GM19238 (cell line): Measurements from ENCODE around the gene FBXW12.

Experiments used
- DNase-seq: peaks from one replicate; pipeline ENCODE4 v3.0.0; 2011; ENCODE audit warnings: low spot score; ENCODE audit not compliant: insufficient read length

The FBXW12 gene

GRCh38 chr3:48422272-48422671 is 50.3 kb downstream of the FBXW12 start:
- DNase-seq, result no peak

- no peak for DNase-seq
Observed at GRCh38 chr3:48422681-48423080, 50.7 kb downstream of the FBXW12 start.

GRCh38 chr3:48423241-48423882 is 51.3 kb downstream of the FBXW12 start:
- no peak for DNase-seq

- no peak for DNase-seq
Observed at GRCh38 chr3:48423883-48424695, 52.1 kb downstream of the FBXW12 start.

- DNase-seq, result no peak
Observed at GRCh38 chr3:48425281-48425812, 53.3 kb downstream of the FBXW12 start.

DNA sequence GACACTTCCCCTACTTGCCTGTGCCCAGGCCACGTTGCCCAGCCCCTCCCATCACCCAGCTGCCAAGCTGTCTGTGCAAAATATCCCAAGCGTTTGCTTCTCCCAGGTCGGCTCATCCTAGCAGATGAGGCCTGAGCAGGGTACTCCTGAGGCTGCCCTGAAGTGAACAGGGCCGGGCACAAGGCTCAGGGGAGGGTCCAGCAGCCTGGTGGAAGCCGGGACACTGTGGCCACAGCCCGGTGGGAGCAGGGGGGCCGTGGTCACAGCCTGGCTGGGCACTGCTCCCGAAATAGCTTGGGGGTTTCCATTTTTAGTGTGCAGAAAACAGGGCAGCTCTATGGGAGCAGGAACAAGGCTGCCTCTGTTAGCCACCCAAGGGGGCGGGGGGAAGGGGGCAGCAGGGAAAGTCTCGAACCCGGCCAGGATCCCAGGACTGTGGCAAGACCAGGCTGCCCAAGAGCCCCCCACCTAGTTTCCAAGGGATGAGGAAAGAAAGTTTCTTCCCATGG is 54.4 kb downstream of the FBXW12 start:
- no peak for DNase-seq

DNA sequence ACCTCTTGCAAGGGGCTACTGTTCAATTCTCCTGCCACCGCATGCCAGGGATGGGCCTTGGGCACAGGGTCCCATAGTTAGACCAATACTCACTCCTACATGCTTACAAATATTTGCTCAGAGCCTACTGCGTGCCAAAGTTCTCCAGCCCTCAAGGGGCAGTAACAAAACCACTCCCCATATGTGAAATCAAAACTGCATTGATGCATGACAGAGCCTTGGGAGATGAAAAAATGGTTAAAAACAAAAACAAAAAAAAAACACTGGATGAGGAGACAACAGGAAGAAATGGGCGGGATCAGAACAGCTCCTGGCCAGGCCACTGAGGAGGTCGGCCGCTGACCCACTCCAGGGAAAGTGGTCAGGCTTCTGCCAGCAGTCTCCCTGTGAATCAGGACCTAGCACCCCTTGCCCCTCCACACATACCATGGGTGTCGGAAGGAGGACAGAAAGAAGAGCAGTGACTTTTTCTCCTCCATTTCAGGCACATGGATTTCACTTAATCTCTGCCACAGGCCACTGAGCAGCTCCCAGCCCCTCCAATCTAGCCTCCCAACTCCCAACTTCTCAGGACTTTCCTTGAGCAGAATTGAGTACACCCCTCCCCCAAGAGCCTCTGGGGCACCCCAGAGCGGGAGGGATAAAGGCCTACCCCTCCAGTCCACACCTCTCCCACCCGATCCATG is 55.1 kb downstream of the FBXW12 start:
- no peak for DNase-seq

- DNase-seq, result no peak
Observed at GRCh38 chr3:48427630-48427962, 55.6 kb downstream of the FBXW12 start.

GRCh38 chr3:48428088-48428571 is 56.1 kb downstream of the FBXW12 start:
- DNase-seq, result no peak

GRCh38 chr3:48428572-48429316 is 56.7 kb downstream of the FBXW12 start:
- no peak for DNase-seq

GRCh38 chr3:48429317-48429959 is 57.4 kb downstream of the FBXW12 start:
- DNase-seq, result peak; percentile 81

GRCh38 chr3:48429960-48430707 is 58.1 kb downstream of the FBXW12 start, which contains the start of gene PLXNB1:
Gene PLXNB1, minus strand, starts transcription at chr3:48430086. Its CDS starts 5,475 bp downstream, at chr3:48424611.
- no peak for DNase-seq

GRCh38 chr3:48430708-48431101 is 58.7 kb downstream of the FBXW12 start:
- DNase-seq, result no peak

- no peak for DNase-seq
Observed at GRCh38 chr3:48431224-48432029, 59.4 kb downstream of the FBXW12 start.

DNA sequence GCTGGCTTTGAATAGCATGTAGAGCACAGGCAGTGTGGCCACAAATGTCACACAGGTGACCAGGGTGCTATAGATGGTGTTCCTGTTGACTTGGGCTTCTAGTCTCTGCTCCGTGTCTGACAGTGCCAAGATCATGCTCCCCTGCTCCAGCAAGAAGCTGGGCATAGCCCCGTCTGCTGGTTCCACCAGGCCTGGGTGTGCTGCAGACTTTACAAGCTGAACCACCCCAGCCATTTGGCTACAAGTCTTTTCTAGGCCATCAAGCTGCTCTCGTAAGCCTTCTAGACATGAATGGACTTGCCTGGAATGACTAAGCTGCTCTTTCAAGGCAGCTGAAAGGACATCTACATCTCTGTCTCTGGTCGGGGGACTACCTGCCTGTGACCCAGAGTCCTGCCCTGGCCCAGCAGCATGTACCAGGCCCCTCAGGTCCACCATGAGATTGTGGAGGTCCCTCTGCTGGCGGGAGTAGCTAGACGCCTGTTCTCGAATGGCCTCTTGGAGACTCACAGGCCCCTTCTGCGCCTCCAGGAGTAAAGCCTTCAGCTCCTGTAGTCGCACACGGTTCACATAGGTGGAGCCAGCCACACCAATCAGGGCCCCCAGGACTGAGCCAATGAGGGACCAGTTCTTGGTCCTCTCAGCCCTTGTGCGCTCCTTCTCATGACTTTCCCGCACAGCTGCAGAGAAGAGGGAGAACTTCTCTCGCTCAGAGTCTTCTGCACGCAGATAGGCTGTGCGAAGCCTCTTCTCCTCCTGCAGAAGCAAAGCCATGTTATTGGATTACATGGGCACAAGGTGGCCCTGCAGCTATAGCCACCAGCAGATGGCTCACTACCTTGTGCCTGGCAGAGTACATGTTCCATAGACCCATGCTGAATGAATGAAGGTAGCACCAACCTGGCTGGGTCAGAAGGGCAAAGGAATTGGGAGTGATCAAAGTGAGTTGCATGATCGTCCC is 60.7 kb downstream of the FBXW12 start:
- DNase-seq, result no peak

GRCh38 chr3:48433472-48434118 is 61.6 kb downstream of the FBXW12 start:
- no peak for DNase-seq

- no peak for DNase-seq
Observed at GRCh38 chr3:48434591-48435222, 62.7 kb downstream of the FBXW12 start.
